Ecto neural progenitor cell (in vitro differentiated cells): Measurements from ENCODE around the gene CWC27.
"Not testable (repeated sequence)": the region's sequence is repeated elsewhere in the genome, so short reads cannot be mapped to it uniquely, and the experiment has no call there.

Source experiments
- DNase-seq: peaks from one replicate; pipeline ENCODE4 v3.0.0-alpha.2; 2018; ENCODE audit warnings: low spot score

CWC27 gene

DNA sequence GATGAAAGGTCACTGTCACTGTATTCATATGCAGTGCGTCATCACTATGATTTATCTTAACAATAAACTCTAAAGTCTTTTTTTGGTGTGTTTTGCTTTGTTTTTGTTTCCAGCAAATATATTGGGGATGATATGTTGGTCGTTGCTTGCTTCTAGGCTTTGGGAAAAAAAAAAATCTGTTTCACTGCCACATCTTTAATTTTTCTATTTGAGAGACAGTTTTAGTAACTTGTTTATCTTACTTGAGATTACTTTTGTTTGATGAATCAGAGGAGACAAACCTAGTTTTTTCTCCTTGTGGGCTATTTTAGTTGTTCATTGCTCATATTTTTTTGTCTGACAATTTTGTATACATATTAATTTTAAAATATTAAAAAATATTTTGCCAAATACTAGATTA is 19.4 kb downstream of the CWC27 start:
- no peak for DNase-seq

DNA sequence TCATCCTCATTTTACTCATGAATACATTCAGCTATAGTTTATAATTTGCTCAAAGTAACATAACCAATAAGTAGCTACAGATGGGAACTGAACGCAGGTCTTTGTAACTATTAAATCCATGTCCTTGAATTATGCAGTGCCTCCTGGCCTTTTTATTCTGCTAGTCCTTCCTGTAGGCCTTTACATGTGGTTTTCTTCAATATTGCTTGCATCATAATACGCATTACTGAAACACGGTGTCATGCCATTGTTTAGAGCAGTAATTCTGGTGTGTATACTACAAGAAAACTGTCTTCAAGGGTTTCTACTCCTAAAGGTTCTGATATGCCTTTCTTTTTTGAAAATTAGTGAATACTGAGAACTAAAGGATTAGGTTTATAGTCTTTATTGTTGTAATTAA is 20.7 kb downstream of the CWC27 start:
- no peak for DNase-seq

DNA sequence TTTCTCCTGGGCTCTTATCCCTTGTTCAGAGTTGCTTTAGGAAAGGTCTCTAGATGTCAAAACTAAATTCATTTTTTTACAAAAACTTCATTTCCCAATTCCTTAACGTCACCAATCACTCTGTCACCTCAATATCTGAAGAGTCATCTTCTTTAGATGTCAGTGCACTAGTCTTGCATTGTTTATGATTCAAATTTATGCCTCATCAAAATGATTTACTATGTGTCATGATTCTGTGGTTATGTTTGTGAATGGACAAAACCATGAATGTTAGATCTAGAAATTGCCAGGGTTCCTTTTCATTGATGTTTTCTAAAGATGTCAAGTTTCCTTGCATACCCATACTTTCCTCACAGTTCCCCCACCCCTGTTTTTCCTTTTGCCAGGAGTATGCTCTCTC is 21.5 kb downstream of the CWC27 start:
- no peak for DNase-seq

DNA sequence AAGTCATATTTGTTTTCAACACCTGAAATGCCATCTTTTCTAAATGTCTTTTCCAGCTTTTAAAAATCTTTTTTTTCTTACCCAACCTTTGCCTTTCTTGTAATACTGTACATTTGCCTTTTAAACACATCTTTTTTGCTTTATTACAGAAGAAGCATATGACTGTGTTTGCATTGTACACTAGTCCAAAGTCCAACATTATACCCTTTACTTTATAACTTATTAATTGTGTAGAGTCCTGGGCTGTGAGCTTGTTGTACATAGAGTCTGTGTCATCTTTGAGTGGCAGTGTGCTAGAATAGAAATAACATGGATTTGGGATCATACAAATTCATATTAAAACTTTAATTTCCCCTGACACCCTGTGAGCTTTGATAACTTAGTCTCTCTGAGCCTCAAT is 23.7 kb downstream of the CWC27 start:
- DNase-seq: no peak

DNA sequence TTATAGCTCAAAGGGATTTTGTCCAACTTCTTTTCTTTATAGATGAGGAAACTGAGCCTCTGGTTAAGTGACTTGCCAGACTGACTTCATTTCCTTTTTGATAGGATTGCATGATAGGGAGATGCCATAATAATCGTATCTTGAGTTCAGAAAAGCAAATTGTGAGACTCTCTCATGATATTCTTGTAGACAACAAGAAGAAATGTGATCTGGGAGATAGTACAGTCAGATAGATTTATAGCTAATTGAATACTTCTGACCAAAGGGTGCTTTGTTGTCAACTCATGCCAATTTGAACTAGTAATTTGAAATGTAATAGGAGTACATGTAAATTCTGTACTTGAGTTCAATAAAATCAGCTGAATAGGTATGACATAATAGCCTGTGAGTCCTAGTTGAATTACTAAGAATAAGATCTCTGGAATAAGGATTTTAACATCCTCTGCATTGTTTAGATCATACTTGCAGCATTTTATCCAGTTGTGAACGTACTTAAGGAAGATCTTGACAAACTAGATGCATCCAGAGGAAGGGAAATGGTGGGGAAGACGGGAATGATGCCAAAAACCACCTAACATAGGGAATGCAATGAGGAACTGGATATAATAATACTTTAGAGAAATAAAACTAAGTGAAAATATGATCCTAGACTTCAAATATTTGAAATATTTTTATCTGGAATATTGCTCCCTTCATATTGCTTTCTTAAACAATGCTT is 25.5 kb downstream of the CWC27 start:
- no peak for DNase-seq

DNA sequence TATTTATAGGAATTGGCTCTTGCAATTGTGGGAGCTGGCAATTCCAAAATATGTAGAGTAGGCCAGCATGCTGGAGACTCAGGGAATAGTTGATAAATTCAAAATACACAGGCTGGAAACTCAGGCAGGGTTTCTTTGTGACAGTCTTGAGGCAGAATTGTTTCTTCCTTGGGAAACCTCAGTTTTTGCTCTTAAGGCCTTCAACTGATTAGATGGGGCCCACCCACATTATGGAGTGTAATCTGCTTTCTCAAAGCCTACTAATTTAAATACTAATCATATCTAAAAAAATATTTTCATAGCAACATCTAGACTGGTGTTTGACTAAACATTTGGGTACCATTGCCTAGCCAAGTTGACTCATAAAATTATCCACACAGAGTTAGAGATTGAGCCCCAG is 27.6 kb downstream of the CWC27 start:
- DNase-seq: no peak

DNA sequence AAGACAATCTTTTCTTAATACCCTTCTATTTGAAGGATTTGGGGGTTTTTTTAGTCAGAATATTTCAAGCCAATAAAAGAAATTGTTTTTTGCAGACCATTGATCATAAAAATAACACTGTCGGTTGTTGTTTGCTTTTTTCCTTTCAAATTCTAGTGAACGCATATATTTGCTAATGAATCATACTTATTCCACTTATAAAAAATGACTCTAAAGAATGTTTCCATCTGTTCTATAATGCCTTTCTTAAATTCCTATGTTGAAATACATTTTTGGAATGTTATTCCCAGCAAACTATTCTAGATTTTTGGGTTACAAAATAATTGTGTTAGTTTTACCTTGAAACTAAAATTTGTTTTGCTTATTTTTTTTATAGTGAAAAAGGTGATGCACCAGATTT is 32.2 kb downstream of the CWC27 start:
- DNase-seq: no peak

DNA sequence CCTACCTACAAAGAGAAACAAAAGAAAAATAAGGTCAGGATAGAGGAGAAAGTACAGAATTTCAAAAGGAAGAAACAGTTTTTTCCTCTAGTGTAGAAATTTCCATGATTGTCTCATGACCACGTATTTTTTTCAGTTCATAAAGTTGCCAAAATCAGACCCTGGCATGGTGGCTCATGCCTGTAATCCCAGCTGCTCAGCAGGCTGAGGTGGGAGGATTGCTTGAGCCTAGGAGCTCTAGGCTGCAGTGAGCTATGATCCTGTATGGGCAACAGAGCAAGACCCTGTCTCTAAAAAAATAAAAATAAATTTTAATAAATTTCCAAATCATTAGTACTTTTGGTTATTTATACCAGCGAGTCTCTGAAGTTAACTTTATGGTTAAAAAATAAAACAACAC is 37.8 kb downstream of the CWC27 start:
- DNase-seq: no peak

DNA sequence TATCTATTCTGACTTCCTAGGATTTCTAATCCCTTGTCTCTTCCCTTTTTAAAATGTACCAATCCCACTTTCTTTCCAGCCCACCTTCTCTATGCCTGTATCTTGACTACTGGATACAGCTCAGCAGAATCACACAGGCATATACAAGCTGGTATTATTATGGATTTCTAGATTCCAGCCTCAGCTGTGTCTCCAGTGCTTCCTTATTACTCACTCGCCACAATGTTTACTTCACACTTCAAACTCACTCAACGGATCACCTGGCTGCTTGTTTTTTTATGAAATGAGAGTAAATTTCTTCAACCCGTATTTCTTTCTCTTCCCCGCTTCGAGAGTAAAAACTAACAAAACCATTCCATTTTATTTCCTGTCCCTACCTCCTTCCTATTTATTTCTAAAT is 38.8 kb downstream of the CWC27 start:
- DNase-seq: no peak

DNA sequence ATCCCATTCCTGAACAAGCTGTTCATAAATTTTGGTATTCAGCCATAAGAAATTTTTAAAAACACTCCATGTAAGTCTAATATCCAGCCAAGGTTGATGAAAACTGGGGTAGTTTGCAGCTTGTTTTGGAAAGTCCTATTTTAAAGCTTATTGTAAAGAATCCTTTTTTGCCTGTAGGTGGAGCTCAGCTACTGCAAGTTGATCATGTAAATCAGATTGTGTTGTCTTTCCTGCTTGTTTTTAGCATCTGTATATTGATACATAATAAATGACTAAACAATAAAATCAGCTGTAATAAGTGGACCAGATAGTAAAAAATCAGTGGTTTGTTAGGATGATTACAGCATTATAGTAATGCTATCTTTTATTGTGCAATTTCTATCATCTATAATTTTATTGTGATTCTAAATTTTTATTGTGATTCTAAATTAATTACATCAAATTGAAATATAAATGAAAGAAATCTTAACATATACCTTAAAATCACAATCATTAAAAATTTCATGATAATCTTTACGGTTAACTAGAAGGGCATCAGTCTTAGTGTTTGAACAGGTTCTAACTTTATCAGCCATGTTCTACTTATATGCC is 42.4 kb downstream of the CWC27 start:
- no peak for DNase-seq

DNA sequence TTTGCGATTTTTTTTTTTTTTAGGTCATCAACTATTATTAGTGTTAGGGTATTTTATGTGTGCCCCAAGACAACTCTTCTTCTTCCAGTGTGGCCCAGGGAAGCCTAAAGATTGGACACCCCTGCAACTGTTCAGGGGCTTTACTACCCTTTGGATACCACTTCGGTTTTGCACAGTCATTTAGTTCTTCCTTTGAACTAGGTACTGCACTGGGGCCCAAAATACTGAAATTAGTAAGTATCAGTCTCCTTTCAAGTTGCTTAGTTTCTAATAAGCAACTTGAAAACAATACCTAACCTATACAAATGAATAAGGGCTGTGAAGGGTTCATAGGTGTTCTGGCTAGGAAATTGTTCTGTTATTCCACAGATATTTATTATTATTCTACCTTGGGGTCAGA is 45.3 kb downstream of the CWC27 start:
- no peak for DNase-seq

DNA sequence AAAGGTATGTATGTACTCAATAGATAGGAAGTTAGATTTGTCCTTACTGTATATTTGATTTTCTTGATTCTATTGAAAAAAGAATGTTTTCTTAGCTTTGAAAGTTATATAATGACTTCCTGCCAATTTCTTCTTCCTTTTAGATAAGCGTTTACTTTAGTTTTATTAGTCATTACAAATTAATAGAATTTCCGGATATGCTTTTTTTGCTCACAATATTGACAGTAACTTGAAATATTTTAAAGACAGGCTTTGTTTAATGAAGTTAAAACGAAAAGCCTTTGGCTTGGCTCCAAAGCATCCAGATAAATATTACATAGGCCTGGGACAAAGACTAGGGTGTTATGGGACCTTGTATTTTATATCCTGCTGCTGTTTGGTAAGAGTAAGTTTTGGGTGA is 49.5 kb downstream of the CWC27 start:
- no peak for DNase-seq

DNA sequence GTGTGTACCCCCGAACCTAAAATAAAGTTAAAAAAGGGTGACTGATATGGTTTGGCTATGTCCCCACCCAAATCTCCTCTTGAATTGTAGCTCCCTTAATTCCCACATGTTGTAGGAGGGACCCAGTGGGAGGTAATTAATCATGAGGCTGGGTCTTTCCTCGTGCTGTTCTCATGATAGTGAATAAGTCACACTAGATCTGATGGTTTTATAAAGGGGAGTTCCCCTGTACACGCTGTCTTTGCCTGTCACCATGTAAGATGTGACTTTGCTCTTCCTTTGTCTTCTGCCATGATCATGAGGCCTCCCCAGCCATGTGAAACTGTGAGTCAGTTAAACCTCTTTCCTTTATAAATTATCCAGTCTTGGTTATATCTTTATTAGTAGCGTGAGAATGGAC is 50.6 kb downstream of the CWC27 start:
- DNase-seq: not testable (repeated sequence)

DNA sequence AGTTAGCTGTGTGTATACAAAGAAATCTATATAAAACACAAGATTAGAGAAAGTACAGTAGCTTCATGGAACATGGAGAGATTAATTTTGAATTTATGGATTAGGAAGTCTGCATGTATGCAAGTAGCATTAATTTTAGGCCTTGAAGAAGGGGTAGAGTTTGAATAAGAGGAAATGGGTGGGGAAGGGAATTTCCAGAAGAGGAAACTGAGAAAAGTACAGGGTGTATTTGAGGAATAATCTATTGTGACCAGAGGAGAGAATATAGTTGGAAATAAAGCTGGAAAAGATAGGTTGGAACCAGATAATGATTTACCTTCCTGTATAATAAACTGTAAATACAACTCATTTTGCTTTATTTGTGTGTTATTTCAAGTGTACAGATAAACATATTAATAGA is 53.6 kb downstream of the CWC27 start:
- no peak for DNase-seq

DNA sequence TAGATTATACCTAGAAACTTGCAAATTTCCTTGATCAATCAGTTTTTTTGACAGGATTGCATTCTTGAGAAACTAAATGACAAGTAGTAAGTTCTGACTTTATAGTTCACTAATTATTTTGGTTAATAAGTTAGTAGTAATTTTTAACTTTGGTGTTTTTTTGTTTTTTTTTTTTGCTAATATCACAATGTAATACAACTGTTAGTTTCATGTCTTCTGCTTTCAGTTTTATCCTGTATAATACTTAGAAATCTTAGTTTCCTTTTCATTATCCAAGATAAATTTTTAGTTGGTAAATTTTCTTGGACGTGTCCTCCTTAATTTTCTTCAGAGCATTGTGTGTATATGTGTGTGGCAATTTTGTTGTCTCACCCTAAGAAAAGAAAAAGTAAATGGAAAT is 57.8 kb downstream of the CWC27 start:
- DNase-seq: no peak

DNA sequence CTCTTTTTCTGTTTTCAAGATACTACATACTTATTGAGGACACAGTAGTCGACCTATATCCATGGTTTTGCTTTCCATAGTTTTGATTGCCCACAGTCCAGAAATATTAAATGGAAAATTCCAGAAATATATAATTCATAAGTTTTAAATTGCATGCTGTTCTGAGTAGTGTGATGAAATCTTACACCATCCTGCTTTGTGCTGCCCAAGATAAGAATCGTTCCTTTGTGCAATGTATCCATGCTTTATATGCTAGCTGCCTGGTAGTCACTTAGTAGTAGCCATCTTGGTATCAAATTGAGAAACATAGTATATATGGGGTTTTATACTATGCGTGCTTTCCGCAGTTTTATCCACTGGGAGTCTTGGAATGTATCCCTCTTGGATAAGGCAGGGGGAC is 59.0 kb downstream of the CWC27 start:
- no peak for DNase-seq

DNA sequence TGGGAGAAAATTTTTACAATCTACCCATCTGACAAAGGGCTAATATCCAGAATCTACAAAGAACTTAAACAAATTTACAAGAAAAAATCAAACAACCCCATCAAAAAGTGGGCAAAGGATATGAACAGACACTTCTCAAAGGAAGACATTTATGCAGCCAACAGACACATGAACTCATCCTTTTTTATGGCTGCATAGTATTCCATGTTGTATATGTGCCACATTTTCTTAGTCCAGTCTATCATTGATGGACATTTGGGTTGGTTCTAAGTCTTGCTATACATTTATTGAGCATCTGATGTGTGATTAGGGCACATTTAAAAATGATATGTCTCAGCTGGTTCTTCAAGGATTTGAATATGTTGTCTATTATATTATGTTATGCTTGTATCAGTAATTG is 61.9 kb downstream of the CWC27 start:
- not testable (repeated sequence) for DNase-seq

DNA sequence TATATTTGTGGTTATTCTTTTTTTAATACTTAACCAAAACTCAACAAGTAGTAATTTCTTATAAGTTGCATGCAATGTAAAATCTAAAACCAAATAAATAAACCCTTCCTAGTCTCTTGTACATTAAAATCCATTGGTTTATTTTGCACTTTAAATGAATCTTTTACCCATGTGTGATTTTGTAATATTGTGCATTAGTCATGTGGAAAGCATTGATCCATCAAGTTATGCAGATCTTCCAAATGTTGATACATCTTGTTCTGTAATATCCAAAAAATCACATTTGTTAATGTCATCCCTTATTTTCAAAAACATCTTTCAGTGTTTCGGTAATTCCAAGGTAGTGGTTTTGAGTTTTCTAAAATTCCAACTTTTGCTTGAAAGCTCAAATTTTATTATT is 63.3 kb downstream of the CWC27 start:
- no peak for DNase-seq

DNA sequence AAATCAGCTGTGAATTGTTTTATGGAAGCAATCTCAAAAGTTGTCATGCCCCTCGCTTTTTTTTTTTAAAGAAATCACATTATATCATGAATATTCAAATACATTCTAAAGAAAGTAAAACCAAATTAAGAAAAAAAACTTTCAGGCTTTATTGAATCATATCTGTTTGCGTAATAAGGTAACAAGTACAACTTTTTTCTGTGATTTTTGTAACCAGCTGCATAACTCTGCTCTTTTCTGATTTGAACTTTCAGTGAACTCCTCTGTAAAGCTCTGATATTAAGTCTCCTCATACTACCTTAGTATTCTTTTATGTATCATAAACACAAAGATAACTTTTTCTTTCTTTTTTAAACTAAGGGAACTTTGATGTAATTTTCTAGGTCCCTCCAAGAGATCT is 65.3 kb downstream of the CWC27 start:
- no peak for DNase-seq

DNA sequence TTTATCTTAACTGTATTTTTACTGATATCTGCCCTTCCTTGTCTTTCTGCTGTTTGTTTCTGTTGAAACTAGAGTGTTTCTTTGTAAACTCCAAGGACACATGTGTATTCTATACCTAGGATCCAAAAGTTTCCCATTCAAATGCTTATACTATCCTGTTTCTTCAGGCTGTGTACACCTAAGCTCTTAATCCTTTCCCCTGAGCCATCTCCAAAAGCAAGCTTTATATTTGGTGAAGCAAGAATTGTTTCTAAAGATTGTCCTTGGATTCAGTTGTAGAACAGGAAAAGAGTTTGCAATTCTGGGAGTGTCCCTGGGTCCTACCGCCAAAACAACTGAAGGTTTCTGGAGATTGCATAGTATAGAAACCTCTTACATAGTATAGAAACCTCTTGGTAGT is 65.9 kb downstream of the CWC27 start:
- no peak for DNase-seq

DNA sequence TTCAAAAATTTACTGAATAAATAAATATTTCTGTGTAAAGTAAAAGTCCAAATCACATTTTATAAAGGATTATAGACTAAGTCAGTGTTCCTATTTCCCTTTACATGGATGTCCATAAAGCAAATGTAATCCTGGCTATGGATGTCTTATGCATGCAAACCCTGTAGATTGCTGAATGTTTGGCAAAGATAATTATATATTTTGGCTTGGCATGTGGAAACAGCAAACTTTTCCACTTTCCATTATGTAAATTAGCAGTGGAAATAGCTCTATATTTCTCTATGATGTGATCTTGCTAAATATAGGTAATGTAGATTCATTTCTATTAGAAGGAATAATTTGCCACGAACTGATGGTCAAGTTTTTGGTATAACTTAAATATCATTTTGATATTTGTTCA is 66.5 kb downstream of the CWC27 start:
- no peak for DNase-seq

DNA sequence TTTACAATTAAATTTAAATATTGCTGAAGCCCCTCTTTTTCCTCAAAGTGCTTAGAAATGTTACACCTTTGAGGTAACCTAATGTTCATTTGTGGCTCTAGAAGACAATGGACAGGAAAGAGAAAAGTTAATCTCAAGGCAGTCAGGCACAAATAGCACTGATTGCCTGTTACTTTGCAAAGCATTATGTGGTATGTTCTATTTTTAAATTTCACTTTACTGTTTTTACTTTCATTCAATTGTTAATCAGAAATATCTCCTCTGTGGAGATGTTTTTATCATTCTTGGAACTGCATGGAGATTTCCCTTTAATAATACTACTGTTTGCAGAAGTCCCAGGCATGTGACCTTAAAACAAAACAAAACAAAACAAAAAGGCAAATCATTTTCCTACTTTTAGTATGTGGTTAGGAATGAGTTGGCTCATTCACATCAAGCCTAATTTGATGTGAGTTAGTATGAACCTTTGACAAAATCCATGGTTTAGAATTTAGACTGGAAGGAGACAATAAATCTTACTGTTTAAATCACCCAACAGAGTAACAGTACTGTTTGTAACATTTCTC is 67.5 kb downstream of the CWC27 start:
- no peak for DNase-seq

DNA sequence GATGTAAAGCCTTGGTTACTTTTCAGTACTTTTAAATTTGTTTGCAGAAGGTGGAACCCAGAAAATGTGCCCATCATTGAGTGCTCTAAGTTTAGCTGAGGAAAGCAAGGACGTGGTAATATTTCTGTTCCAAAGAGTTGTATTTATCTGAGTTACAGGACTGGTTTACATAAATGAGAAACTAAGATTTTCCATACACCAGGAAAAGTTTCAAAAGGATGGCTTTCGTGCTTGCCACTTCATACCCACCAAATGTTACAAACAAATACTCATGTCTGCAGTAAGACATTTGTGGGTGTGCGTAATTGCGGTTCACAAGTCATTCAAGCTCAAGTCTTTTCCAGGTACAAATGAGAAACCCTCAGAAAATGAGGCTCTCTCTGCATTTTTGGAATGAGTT is 68.1 kb downstream of the CWC27 start:
- DNase-seq: no peak

DNA sequence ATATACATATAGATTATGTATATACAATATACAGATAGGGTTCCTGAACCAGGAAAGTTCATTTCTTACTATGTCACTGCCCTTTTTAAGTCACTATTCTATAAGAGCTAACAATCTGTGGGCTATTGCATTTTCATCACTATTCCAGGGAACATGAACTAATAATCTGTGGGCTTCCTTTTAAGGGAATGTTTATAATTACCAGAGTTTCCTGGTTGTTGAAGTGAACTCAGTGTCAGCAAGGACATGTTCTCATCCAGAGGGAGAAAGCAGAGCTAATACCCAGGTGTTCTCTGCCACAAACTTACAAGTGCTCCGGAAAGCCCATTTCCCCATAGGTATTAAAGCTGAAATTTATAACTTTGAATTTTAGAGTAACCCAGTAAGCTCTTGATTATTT is 69.6 kb downstream of the CWC27 start:
- no peak for DNase-seq
